ENCODE data around the gene LRRC17.
A peak's percentile ranks its signal among the peaks of the same experiment; 100 is the strongest.

The LRRC17 gene, protein sequence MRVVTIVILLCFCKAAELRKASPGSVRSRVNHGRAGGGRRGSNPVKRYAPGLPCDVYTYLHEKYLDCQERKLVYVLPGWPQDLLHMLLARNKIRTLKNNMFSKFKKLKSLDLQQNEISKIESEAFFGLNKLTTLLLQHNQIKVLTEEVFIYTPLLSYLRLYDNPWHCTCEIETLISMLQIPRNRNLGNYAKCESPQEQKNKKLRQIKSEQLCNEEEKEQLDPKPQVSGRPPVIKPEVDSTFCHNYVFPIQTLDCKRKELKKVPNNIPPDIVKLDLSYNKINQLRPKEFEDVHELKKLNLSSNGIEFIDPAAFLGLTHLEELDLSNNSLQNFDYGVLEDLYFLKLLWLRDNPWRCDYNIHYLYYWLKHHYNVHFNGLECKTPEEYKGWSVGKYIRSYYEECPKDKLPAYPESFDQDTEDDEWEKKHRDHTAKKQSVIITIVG

DNA sequence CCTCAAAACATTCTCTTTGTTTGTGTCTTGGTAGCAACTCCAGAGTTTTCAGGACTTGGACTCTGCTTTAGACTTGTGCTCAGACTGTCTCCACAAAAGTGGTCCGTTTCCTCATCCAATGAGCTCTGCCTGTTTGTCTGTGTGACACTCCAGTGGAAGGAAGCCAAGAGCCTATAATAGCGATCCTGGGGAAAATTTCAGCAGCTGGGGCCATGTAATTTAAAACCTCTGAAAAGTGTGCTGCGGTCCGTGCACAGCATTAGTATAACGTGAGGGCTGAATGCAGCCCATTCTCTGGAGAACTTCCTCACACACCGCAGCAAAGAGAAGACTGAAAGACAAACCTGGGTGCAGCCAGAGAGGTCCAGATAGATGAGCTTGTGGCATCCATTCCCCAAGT, at the start of gene LRRC17:
Gene LRRC17 (plus strand): TSS at position 259 of the 400 bp plus-strand sequence. CDS start 20,914 bp downstream, outside the sequence.
- peak; percentile 75 to 76 for DNase-seq

DNA sequence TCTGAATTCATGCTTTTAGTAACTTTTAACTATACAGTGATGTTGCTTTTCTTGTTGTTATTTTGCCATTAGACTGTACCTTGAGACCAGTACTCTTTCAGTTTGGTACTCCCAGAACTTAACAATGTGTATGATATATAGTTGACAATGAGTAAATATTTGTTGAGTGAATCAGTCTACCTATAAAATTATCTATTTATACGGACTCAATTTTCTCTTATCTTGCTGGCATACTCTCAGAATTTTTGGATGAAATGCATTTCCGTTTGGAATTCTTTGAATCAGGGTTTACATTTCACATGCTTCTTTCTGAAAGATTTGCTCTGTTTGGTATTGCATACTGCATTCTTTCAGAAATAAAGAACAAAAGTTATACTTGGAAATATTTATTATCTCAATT, 47.8 kb upstream of the LRRC17 start:
- no peak for DNase-seq

DNA sequence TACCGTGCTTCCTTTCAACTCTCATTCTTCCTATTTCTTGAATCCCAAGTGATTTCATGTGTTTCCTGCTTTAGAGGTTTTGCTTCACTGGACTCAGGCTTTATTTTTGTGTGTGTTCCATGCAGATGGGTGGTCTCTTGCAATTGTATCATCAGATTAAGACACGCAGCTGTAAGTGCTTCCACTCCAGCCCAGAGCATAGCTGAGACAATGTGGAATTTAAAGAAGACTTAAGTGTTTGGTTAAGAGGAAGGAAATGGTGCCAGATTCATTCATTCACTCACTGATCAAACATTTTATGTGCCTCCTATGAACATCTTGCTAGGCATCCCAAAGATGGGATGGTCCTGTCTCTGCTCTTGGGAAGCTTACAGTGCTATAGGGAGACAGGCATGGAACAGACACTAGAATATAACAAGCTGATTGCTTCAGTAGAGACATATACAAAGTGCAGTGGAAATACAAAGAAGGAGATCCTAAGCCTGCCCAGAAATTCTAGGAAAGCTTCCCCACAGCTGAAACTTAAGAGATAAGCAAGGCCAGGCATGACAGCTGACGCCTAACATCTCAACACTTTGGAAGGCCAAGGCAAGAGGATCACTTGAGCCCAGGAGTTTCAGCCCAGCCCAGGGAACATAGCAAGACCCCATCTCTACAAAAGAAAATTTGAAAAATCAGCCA, 46.1 kb upstream of the LRRC17 start:
- DNase-seq: no peak

DNA sequence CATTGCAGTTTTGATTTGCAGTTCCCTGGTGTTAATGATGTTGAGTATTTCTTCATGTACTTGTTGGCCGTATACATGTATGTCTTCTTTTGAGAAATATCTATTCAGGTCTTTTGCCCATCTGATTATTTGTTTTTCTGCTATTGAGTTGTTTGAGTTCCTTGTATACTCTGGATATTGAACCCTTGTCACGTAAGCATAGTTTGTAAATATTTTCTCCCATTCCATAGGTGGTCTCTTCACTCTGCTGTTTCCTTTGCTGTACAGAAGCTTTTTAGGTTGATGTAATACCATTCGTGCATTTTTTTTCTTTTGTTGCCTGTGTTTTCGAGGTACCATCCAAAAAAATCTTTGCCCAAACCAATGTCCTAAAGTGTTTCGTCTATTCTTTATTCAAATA, 43.6 kb upstream of the LRRC17 start:
- DNase-seq: no peak

DNA sequence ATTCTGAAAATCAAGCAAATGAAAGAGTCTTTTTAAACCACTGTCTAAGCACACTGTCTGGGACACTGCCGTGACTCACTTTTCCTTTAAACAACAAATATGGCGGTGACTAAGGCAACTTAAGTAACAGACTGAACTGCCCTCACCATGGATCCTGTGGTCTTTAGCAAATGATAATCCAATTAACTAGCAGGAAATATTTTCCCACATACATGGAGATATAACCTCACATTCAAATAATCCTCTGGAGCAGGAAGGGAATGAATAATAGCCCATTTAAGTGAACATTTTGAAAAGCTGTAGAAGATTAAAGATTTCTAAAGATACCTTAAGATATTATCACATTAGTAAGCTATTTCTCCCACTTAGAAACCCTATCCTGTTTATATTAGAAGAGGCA, 40.3 kb upstream of the LRRC17 start:
- DNase-seq: no peak

DNA sequence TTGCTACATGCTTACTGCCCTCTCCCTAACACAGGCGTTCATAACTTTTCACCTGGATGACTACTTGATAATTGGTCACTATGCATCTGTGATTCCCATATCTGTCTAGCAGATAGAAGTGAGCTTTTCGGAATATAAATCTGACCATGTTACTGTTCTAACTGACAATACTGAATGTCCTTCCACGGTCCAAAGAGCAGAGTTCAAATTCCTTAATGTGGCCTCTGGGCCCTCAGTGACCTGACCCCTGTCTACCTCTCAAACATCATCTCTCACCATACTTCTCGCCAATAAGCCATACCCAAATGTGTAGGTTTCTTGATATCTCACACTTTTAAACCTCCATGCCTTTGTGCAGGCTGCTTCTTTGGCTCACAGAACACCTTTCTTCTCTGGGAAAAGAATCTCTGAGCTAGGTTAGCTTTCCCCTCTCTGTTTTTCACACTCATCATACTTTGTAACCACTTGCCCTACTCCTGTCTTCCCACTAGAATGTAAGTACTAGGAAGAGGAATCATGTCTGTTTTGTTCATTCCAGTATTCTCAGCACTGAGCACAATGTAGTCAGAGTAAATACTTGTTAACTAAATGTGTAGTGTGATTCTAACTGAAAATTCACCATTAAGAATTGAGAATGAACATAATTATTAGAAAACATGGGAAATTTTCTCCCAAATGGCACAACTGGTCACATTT, 39.2 kb upstream of the LRRC17 start:
- DNase-seq: no peak

DNA sequence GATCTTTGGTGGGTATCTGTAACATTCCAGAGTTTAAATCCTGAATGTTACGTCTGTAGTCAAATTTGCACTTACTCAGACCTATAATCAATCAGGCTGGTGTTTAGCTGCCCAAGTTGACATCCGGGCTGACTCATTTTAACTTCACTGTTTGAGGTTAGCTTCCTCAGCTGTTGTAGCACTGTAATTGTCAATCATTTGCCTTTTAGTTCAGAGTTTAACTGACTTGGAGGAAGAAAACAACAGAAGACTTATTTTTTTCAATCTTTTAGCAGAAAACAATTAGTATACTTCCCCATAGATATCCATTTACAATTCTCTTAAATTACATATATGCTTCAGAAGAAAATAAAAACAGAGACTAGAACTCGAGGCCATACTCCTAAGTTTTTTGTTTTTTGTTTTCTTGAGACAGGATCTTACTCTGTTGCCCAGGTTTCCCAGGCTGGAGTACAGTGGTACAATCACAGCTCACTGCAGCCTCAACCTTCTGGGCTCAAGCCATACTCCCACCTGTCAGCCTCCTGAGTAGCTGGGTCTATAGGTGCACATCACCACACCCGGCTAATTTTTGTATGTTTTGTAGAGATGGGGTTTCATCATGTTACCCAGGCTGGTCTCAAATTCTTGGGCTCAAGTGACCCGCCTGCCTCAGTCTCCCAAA, 38.5 kb upstream of the LRRC17 start:
- DNase-seq: no peak

DNA sequence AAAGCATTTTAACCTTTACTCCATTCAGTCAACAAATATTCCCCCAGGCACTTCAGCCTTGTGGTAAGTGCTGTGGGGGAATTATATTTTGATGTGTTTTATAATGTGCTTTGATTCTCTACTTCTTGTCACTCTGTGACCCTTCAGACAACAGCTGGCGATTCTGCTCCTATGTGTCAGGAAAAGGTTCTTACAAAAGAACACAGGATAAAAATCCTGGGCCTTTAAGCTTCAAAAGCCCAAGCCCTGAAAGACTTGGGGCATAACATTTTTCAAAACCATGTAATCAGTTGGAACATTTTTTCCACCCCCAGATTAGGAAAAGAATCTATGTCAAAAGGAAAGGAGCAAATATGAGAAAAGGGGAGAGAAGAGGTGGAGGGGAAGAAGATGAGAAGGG, 37.8 kb upstream of the LRRC17 start:
- DNase-seq: no peak

DNA sequence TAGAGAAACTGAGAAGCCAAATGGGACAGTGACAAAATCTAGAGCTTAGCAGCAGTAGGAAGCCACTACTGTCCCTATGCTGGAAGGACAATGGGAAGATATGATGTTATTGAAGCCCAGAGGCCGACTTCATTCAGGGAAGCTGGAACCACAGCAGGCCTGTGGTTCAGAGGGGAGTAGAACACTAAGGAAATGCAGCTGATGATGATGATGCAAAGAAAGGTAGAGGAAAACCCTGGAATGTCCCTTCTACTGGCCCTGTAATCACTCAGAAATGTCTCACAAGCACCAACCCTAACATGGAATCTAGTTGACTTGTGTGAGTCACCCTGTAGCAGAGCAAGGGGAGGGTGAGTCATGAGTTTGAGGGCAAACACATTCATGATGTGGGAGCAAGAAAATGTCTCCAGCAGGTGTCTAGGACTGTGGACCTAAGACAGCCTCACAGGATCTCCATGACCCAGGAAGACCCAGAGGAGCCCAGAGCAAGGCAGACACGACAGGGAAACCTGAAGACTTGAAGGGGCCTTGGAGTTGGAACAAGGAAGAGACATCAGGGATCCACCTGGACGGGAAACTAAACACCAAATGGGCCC, 37.0 kb upstream of the LRRC17 start:
- DNase-seq: no peak

DNA sequence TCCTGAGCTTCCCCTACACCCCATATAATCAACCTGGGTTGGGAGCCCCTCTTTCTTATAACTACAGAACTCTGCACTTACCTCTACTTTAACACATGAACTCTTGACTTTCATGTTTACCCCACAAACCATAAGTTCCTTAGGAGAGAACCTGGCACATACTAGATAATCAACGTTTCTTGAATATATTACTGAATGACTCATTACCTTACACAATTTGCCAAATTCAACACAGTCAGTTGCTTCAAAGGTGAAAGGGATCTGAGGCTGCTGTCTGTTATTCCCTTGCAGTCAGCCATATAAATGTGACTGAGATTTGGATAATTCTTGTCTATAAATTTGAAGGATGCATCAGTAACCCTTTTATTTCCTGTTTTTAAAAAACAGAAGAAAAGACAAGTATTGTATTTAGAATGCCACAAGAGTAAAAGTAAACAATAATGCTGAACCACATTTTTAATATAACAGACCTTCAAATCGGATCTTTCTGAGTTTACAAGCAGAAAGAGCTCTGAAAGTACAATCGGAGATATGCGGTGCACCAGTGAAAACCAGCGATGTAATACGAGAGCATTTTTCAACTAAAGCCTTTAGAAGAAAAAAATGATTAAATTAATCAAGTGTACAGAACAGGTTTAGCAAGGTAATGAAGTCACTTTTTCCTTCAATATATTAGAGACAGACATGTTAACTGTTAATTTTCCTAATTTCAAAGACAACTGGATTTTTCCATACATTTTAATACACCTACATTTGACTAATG, 29.5 kb upstream of the LRRC17 start:
- DNase-seq: no peak

DNA sequence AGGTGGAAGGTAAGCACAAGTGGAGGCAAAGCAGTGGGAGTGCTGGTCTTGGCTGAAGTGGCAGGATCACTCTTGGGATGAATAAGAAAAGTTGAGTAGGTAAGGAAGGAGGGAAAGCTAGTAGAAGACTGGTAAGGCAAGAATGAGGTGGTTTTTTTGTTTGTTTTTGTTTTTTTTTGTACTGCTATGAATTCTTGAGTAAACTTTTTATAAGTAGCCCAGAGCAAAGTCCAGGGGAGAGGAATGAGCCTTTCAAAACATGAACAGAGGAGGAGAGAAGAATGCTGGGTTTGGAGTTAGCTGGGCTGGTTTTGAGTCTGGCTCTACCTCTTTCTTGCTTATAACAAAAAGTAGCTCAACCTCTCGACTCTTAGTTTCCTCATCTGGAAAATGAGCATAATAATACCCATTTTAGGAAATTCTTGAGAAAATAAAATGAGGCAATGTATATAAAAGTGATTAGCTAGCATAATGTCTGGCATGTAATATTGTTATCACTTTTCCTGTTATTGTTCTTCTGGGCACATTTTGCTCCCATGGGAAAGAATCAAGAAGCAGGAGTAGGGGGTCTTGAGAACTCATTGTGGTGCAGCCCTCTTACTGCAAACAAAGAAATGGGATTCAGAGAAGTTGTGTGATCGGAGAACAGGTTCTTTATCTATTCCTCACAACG, 24.1 kb upstream of the LRRC17 start:
- DNase-seq: no peak

DNA sequence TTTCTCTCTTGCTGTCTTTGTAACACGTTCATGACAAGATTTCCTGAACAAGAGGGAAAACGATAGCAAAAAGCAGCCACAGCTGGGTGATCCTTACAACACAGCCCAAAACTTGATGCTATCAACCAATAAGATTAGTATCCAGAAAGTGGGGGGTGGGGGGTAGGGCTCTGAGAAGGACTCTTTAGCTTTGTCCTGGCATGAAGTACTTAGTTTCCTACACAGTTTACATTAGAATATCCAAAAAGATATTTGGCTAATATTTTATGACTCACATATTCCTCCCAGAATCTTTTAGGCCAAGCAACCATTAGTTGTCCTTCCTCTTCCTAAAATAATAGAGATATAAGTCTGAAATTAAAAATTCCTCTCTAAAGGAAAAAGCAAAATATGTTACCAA, 22.9 kb upstream of the LRRC17 start:
- no peak for DNase-seq

DNA sequence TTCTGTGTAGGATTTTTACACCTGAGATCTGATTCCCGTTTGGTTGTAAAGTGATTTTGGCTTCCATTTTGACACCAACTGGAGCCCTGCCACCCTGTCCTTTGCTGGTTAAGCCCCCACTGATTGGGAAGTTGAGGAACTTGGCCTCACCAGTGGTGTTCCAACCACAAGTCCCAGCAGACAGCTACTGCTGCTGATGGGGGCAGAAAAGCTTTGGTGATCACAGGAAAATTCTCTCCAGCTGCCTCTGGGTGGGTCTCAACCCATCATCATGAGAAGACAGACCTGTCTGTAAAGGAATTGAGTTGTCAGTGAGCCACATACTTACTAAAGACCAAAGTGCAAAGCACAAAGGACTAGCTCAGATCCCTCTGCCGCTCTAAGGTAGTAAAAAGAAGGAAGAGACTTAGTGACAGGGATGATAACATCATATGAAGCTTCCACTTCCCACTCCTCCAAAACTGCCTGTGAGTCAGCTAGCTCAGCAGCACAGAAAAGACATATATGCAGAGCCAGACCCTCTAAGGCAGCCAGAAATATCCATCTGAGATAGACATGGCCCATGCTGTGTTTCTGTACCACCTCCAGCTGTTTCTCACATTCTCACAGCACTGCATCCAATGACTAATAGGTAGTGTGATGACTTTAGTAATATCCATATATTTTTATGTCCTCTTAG, 22.4 kb upstream of the LRRC17 start:
- DNase-seq: no peak

DNA sequence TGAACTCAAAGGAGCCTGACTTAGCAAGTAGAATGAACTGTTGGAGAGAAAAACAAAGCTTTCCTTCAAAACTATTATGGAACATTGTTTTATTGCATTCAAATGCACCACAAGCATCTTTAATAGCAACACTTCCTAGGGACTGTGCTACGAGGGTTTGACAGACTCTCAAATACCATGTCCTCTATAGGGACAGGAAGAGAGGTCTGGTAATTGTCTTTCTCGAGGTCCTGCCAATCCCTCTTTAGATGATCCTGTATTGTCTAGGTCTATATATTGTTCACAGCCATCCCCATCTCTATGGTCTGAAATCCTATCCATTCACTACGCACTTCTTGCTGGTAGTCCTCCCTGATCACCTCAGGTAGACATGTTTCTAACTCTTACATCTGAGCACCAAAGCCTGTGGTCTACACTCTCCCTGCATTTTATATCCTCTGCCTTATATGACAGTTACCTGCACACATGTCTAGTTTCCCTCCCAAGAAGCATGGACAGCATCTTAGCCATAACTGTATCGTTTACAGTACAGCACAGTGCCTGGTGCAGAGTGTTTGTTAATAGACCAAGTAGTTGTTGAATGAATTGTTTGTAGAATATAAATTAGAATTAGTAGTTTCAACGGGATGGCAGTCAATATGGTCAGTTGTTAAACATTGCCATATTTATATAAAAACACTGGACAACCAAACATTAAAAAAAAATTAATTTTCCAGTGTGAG, 21.7 kb upstream of the LRRC17 start:
- no peak for DNase-seq

DNA sequence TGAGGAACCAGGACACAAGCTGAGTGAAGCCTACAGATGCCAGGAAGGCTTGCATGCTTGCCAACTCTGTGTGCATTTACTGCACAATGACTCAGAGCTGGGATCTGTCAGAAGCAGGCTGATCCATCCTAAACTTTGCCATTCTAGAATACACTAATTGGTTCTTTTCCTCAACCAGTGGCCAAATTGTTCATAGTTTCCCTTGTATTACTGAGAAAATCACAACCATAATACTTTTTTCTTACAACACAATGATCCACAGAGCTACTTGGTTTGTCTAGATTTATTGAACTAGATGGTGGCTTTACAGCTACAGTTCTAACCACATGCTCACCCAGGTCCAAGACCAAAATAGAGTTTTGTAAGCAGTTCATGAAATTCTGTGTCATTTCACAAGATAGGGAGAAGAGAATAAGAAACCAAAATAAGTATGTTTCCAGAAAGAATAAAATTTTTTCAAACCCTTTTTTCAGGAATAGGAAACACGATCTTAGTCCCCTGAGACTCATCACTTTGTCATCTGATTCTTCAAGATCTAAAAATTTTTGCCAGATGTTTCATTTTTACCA, 21.0 kb upstream of the LRRC17 start:
- no peak for DNase-seq

DNA sequence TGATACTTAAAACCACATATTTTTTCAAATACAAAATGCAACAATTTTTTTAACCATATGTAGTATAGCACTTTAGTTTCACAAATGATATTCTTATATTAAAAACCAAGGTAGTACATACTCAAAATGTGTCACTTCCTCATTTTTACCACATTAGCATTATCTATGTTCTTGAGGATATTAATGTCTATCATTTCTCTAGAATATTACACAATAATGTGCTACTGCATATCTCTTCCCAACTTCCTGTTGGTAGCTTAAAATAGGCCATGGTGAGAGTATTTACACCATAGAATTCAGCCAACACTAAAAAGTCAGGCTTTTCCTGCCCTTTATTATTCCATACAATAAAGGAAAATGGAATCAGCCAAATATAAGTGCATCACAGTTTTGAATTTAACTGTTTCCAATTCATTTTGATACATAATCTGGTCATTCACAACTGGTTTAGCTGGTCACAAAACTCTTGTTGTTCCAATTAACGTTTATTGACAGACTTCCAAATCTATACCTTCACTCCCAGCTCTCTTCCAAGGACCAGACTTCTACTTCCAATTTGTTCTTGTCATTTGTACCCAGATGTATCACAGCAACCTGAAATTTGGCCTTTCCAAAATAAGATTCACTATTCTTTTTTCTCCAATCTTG, 20.0 kb upstream of the LRRC17 start:
- DNase-seq: no peak

DNA sequence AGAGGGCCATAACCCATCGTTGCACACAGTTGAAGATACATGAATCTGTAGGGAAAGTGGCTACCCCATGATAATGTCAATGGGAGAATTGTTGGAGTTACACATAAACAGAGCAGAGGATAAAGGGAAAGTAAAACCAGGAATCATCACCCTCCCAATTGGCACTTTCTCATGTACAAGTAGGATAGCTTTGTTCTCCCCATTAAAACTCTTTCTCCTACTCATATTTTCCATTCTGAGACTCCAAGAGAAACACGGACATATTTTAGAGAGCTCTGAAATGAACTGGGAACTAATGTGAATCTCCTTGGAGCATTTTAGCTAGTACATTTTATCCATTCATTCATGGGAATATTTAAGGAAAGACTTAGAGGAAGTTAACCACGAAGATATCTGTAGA, 17.2 kb upstream of the LRRC17 start:
- DNase-seq: no peak

DNA sequence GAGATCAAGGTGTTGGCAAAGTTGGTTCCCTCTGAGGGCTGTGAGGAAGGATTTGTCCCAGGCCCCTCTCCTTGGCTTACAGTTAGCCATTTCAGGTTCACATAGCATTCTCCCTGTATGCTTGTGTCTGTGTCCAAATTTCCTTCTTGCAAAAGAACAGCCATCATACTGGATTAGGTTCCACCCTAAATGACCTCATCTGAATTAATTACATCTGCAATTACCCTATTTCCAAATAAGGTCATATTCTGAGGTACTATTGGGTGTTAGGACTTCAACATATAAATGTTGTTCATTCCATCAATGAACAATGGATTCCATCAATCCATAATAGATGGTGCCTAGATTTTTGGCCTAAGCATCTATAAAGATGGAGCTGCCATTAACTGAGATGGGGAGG, 16.2 kb upstream of the LRRC17 start:
- no peak for DNase-seq

DNA sequence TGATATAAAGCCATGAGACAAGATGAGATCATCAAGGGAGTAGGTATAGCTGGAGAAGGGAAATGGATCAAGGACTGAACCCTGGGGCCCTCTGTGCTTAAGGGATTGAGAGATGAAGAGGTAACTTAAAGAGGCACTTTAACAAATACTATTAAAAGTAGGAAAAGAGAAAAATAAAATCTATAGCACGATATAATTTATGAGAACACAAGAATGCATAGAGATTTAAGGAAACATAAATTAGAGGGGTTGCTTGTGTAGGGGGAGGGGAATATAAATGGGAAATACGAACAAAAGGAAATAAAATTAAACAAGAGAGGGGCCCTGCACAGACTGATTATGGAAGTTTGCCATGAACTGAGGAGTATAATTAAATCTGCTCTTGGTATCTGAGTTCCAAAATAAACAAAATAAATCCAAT, 15.6 kb upstream of the LRRC17 start:
- DNase-seq: no peak

Data from SHP77 (cell line).